Thoracic aorta (tissue), 2 donors: Measurements from ENCODE around the gene COPG1. TPM values are rescaled to one million over a fixed set of nuclear protein-coding genes. Genes with fewer than 3 reads are reported as not detected.

ENCODE experiments used
- ATAC-seq: fragments of 150-250 bp; one replicate; pipeline ENCODE4 v1.8.0; 2017; ENCODE audit warnings: low read depth; ENCODE audit not compliant: insufficient number of reproducible peaks, low FRiP score
- DNase-seq: peaks from one replicate; pipeline ENCODE4 v3.0.0-alpha.2; 2020; ENCODE audit warnings: low spot score
- H3K27ac ChIP-seq, 2 donors: fragments of 200-600 bp; sonication (generic); 1 replicate in 1 of 2; 2 replicates in 1 of 2; pipeline ENCODE4 v1.5.1; 2016; ENCODE audit warnings: mild to moderate bottlenecking in 2 of 2, moderate library complexity in 2 of 2
- H3K27me3 ChIP-seq: fragments of 200-600 bp; sonication (generic); replicated peaks from 2 replicates; pipeline ENCODE4 v1.6.0; 2016; ENCODE audit warnings: mild to moderate bottlenecking; ENCODE audit not compliant: insufficient read depth
- H3K36me3 ChIP-seq: fragments of 200-600 bp; sonication (generic); one replicate; pipeline ENCODE4 v1.5.1; 2016
- H3K4me1 ChIP-seq, 2 donors: fragments of 200-600 bp; sonication (generic); 1 replicate in 1 of 2; 2 replicates in 1 of 2; pipeline versions ENCODE4 v1.5.1 to v1.6.0; 2016; ENCODE audit warnings: low read depth in 2 of 2, mild to moderate bottlenecking in 1 of 2; ENCODE audit not compliant: control insufficient read depth in 1 of 2
- H3K4me3 ChIP-seq: fragments of 200-600 bp; sonication (generic); 2 replicates; pipeline ENCODE4 v1.5.1; 2016; ENCODE audit warnings: mild to moderate bottlenecking
- H3K9me3 ChIP-seq: fragments of 200-600 bp; sonication (generic); 2 replicates; pipeline ENCODE4 v1.5.1; 2016
- total RNA-seq, 2 donors: library from RNA; depleted of rRNA; stranded (reverse); fragments of >200 nt; gene quantifications; one replicate each; pipeline versions ENCODE4 v1.1.0 to v1.2.3, GENCODE V29; 2016
- TF ChIP-seq, protein P1 (sequence below): fragments of 200-600 bp; sonication (generic); IDR thresholded peaks from one replicate; pipeline ENCODE4 v1.5.1; 2019; ENCODE audit warnings: antibody characterized with exemption

Gene COPG1
- total RNA-seq, 2 donors from 2014 or later = 126 to 141 TPM

DNA sequence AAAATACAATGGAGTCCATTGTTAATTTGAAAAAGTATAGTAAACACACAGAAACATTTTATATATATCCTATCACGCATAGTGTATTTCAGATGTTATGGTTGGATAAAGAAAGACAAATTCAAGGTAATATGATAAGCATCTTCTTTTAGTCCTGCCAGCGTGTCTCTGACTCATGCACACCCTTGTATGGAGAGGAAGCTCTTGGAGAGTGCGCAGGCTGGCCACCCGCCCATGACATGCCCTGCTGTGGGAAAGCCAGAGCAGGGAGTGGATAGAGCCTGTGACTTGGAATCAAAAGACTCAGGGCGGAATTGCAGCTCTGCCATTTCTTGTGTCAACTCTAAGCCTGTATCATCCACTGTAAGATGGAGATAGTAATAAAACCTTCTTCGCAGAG is 23.0 kb upstream of the COPG1 start:
- Histone ChIP-seq H3K36me3 (no peaks in the 10 kb centered on the region), H3K27ac (peak overlapping the region; percentile 12 to 36), H3K9me3 (no peaks in the 10 kb centered on the region), H3K4me3 (no peak overlapping the region), H3K4me1 (peaks cover 16 to 34% of the 10 kb centered on the region in 2 donors), H3K27me3 (no peaks in the 10 kb centered on the region)
- no peak for ATAC-seq
- DNase-seq = peak; percentile 45
- TF ChIP-seq, protein P1, sequence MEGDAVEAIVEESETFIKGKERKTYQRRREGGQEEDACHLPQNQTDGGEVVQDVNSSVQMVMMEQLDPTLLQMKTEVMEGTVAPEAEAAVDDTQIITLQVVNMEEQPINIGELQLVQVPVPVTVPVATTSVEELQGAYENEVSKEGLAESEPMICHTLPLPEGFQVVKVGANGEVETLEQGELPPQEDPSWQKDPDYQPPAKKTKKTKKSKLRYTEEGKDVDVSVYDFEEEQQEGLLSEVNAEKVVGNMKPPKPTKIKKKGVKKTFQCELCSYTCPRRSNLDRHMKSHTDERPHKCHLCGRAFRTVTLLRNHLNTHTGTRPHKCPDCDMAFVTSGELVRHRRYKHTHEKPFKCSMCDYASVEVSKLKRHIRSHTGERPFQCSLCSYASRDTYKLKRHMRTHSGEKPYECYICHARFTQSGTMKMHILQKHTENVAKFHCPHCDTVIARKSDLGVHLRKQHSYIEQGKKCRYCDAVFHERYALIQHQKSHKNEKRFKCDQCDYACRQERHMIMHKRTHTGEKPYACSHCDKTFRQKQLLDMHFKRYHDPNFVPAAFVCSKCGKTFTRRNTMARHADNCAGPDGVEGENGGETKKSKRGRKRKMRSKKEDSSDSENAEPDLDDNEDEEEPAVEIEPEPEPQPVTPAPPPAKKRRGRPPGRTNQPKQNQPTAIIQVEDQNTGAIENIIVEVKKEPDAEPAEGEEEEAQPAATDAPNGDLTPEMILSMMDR = no peak

DNA sequence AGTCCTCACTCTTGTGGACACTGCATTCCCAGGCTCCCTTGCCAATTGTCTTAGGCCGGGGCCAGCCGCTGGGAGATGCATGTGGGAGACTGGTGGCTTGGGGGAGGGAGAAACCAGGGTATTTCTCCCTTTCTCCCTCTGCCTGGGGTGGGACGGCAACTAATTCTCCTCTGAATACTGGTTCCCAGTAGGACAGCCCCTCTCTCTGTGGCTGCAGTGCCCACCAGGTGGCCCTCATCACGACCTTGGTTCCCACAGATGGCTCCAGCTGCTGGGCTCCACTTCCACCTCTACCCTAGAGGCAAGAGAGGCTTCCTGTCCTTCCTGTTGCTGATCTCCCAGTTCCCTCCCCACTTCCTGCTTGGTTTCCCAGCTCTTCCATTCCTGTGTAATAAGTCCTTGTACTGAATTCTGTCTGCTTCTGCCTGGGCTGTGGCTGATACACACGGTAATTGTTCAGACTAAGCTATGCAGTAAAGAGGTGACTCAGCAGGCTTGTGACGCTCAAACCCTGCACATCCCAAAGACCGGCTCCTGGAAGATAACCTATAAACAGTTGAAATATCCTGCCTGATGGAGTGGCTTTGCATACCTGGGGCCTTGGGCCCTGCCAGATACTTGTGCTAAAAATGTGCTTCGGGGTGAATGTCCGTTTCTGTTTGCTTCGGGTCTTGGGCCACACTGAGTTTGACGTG is 20.4 kb upstream of the COPG1 start:
- H3K27ac ChIP-seq = no peak overlapping the region
- peaks cover 16 to 32% of the 10 kb centered on the region in 2 donors for H3K4me1 ChIP-seq
- DNase-seq = no peak
- H3K36me3 ChIP-seq = no peaks in the 10 kb centered on the region
- no peaks in the 10 kb centered on the region for H3K9me3 ChIP-seq
- no peak for ATAC-seq
- H3K27me3 ChIP-seq = no peaks in the 10 kb centered on the region
- H3K4me3 ChIP-seq = no peak overlapping the region
- TF ChIP-seq, protein P1 = no peak

DNA sequence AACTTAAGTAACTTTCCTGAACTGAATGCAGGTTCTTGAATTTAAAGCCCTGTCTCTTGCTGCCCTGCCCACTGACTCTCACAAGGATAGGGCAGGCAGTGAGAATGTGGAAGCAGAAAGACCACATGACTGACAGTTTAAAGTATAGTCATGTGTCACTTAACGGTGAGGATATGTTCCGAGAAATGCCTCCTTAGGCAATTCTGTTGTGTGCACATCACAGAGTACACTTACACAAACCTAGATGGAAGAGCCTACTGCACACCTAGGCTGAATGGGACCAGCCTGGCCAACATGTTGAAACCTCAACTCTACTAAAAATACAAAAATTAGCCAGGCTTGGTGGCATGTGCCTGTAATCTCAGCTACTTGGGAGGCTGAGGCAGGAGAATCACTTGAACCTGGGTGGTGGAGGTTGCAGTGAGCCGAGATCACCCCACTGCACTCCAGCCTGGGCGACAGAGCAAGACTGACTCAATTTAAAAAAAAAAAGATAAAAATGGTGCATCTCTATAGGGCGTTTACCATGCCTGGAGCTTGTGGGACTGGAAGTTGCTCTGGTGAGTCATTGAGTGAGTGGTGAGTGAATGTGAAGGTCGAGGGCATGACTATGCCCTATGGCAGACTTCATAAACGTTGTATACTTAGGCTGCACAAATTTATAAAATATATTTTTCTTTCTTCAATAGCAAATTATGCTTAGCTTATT is 18.9 kb upstream of the COPG1 start:
- DNase-seq = no peak

DNA sequence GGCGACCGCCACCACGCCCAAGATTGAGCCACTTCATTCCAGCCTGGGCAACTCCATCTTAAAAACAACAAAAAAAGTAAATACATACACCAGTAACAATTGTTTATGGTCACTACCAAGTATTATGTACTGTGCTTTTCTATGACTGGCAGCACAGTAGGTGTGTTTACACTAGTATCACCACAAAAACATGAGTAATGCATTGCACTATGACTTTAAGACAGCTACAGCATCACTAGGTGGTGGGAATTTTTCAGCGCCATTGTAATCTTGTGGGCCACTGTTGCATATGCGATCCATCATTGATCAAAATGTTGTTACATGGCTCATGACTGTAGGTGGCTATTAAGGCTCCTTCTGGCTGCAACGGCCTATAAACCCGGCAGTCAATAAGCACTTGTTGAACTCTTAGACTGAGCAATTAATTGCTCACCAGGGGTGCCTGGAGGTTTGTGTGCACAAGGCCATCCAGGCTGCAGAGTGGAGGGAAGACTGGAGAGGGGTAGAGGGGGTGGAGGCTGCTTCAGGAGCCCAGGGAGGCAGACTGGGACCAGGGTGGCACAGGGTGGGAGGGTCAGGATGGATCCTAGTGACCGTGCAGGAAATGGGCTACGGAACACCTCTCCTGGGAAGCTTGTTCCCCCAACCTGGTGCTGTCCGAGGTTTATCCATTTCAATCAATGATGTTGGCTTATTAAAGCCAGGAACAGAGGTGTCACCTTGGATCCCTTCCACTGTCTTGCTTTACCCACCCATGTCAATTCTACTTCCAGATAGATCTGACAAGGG is 17.9 kb upstream of the COPG1 start:
- Histone ChIP-seq H3K9me3 (no peaks in the 10 kb centered on the region), H3K36me3 (no peaks in the 10 kb centered on the region), H3K27ac (no peak overlapping the region), H3K4me3 (no peak overlapping the region), H3K4me1 (peaks cover 1 to 10% of the 10 kb centered on the region in 2 donors), H3K27me3 (no peaks in the 10 kb centered on the region)
- no peak for ATAC-seq
- DNase-seq = no peak
- TF ChIP-seq, protein P1 = no peak

More for the DNA sequence above, 18.9 kb upstream of the COPG1 start:
- ATAC-seq = no peak
- Histone ChIP-seq H3K27ac (peak overlapping the region in 1 of 2 donors; percentile 47), H3K9me3 (no peaks in the 10 kb centered on the region), H3K27me3 (no peaks in the 10 kb centered on the region), H3K4me3 (no peak overlapping the region), H3K36me3 (no peaks in the 10 kb centered on the region), H3K4me1 (peaks cover 7 to 20% of the 10 kb centered on the region in 2 donors)
- TF ChIP-seq, protein P1 = no peak

DNA sequence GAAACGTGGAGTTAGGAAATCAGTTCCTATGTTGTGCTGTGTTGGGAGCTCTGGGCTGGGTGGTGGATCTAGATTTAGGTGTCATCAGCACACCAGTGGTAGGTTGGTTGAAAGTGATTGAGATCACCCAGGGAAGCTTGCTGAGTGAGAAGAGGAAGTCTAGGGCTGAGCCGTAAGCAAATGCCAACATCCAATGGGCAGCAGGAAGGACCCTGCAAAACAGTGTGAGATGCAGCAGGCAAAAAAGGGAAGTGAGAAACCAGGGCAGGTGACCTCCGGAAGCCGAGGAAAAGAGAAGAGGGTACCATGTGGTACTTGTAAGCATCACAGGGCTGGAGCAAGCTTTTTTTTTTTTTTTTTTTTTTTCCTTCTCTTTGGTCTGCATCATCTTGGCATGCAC is 15.9 kb upstream of the COPG1 start:
- TF ChIP-seq, protein P1 = no peak
- no peaks in the 10 kb centered on the region for H3K9me3 ChIP-seq
- H3K27ac ChIP-seq = no peak overlapping the region
- no peaks in the 10 kb centered on the region for H3K4me1 ChIP-seq
- H3K36me3 ChIP-seq = no peaks in the 10 kb centered on the region
- DNase-seq (no peak), ATAC-seq (no peak)
- no peak overlapping the region for H3K4me3 ChIP-seq
- H3K27me3 ChIP-seq = no peaks in the 10 kb centered on the region
